HepG2 (cell line): ENCODE data around the gene FRMD1. TPM values are rescaled to one million over a fixed set of nuclear protein-coding genes. Genes with fewer than 3 reads are reported as not detected.
A peak's percentile ranks its signal among the peaks of the same experiment; 100 is the strongest.

Experiments
- CCDC6 ChIP-seq: sonication (generic); formaldehyde crosslinking; IDR thresholded peaks from 2 replicates; pipeline ENCODE4 v1.8.1; 2022; ENCODE audit warnings: mild to moderate bottlenecking, missing genetic modification reagents, moderate library complexity
- E2F5 ChIP-seq: sonication (generic); formaldehyde crosslinking; conservative IDR thresholded peaks from 2 replicates; pipeline ENCODE4 v1.4.0; 2020; ENCODE audit warnings: missing genetic modification reagents
- HBP1 ChIP-seq: IDR thresholded peaks from 2 replicates; pipeline ENCODE4 v1.6.1; 2016; ENCODE audit warnings: low read depth, control low read depth
- KDM1A ChIP-seq: IDR thresholded peaks from 2 replicates; pipeline ENCODE4 v1.6.1; 2016; ENCODE audit warnings: missing compliant biosample characterization
- MED1 ChIP-seq: sonication (generic); formaldehyde crosslinking; IDR thresholded peaks from 2 replicates; pipeline ENCODE4 v1.4.0; 2020; ENCODE audit warnings: missing genetic modification reagents
- MEIS2 ChIP-seq: sonication (generic); formaldehyde crosslinking; IDR thresholded peaks from 2 replicates; pipeline ENCODE4 v1.9.0; 2021; ENCODE audit warnings: mild to moderate bottlenecking, missing genetic modification reagents
- NCOA5 ChIP-seq: sonication (generic); formaldehyde crosslinking; IDR thresholded peaks from 2 replicates; pipeline ENCODE4 v1.4.0; 2020; ENCODE audit warnings: missing genetic modification reagents
- PAXIP1 ChIP-seq: sonication (generic); formaldehyde crosslinking; conservative IDR thresholded peaks from 2 replicates; pipeline ENCODE4 v1.4.0; 2020; ENCODE audit warnings: mild to moderate bottlenecking, missing genetic modification reagents, moderate library complexity
- POGK ChIP-seq: sonication (generic); formaldehyde crosslinking; conservative IDR thresholded peaks from 2 replicates; pipeline ENCODE4 v1.8.0; 2022; ENCODE audit warnings: mild to moderate bottlenecking, moderate library complexity, missing genetic modification reagents
- SMAD1 ChIP-seq: sonication (generic); formaldehyde crosslinking; IDR thresholded peaks from 2 replicates; pipeline ENCODE4 v1.4.0; 2020; ENCODE audit warnings: missing genetic modification reagents, low read depth, mild to moderate bottlenecking, borderline replicate concordance
- STAT5B ChIP-seq: sonication (generic); formaldehyde crosslinking; IDR thresholded peaks from 2 replicates; pipeline ENCODE4 v1.4.0; 2020; ENCODE audit warnings: missing genetic modification reagents
- THAP7 ChIP-seq: sonication (generic); formaldehyde crosslinking; IDR thresholded peaks from 2 replicates; pipeline ENCODE4 v1.8.1; 2023; ENCODE audit warnings: mild to moderate bottlenecking, missing genetic modification reagents
- ZFX ChIP-seq: sonication (generic); formaldehyde crosslinking; IDR thresholded peaks from 2 replicates; pipeline ENCODE4 v1.4.0; 2020; ENCODE audit warnings: mild to moderate bottlenecking, low read depth, missing genetic modification reagents, moderate library complexity
- ZGPAT ChIP-seq: IDR thresholded peaks from 2 replicates; pipeline ENCODE4 v1.6.1; 2016; ENCODE audit warnings: mild to moderate bottlenecking
- ZMAT5 ChIP-seq: sonication (generic); formaldehyde crosslinking; IDR thresholded peaks from 2 replicates; pipeline ENCODE4 v1.5.0; 2020; ENCODE audit warnings: mild to moderate bottlenecking, low read depth, missing genetic modification reagents, borderline replicate concordance
- ZNF138 ChIP-seq: sonication (generic); formaldehyde crosslinking; IDR thresholded peaks from 2 replicates; pipeline ENCODE4 v1.5.0; 2020; ENCODE audit warnings: mild to moderate bottlenecking, low read depth, missing genetic modification reagents
- ZNF30 ChIP-seq: sonication (generic); formaldehyde crosslinking; IDR thresholded peaks from 2 replicates; pipeline ENCODE4 v1.5.0; 2020; ENCODE audit warnings: mild to moderate bottlenecking, missing genetic modification reagents
- ZNF543 ChIP-seq: sonication (generic); formaldehyde crosslinking; IDR thresholded peaks from 2 replicates; pipeline ENCODE4 v1.4.0; 2020; ENCODE audit warnings: mild to moderate bottlenecking, missing genetic modification reagents
- polyA plus RNA-seq, 8 experiments: library from polyadenylated mRNA; depleted of rRNA in 3 of 8; stranded (reverse) in 7 of 8; unstranded in 1 of 8; fragments of >200 nt; fragmentation: Illumina TruSeq in 4 of 8; extraction: Trizol in 4 of 8; gene quantifications; 2 replicates each; pipeline versions ENCODE4 v1.2.1 to v1.2.3, GENCODE V29; 2011 to 2016; ENCODE audit warnings: low read depth in 4 of 8, missing spikeins in 1 of 8, mixed read lengths in 1 of 8; ENCODE audit not compliant: insufficient read depth in 1 of 8
- total RNA-seq, 5 experiments: library from RNA; depleted of rRNA; stranded (reverse); fragments of >200 nt; fragmentation: Illumina TruSeq; extraction: Trizol; gene quantifications; 2 replicates each; pipeline ENCODE4 v1.2.3, GENCODE V29; 2016; ENCODE audit warnings: low read depth in 1 of 5

The FRMD1 gene
- total and polyA plus RNA-seq, 2 of the 13 experiments (the other 11 are each of a cell fraction or from before 2014, with no cell fraction given): 0.01 TPM; not detected in 1

GRCh38 chr6:168060521-168060931 lies 18.5 kb downstream of the FRMD1 start (continued):
- no peak for TF ChIP-seq ZNF543 (CRISPR knock-in tag)
- TF ChIP-seq POGK (CRISPR knock-in tag): no peak
- no peak for TF ChIP-seq E2F5 (CRISPR knock-in tag)
- no peak for TF ChIP-seq KDM1A (CRISPR knock-in tag)
- no peak for TF ChIP-seq PAXIP1 (CRISPR knock-in tag)
- TF ChIP-seq ZFX (CRISPR knock-in tag): peak; percentile 12; the same call in 1 of the 2 replicates
- no peak for TF ChIP-seq CCDC6
- TF ChIP-seq ZGPAT: 0 out of 2 replicates have a peak, but pooled peaks have one; percentile 21
- TF ChIP-seq STAT5B (CRISPR knock-in tag): no peak
- 0 out of 2 replicates have a peak, but pooled peaks have one; percentile 65 for TF ChIP-seq SMAD1 (CRISPR knock-in tag)
- no peak for TF ChIP-seq THAP7 (CRISPR knock-in tag)
- TF ChIP-seq NCOA5 (CRISPR knock-in tag): no peak
- no peak for TF ChIP-seq ZMAT5 (CRISPR knock-in tag)
- TF ChIP-seq MED1 (CRISPR knock-in tag): peak; percentile 47; the same call in 1 of the 2 replicates
- TF ChIP-seq ZNF30: no peak
- no peak for TF ChIP-seq MEIS2 (CRISPR knock-in tag)
- TF ChIP-seq HBP1 (CRISPR knock-in tag): no peak
- no peak for TF ChIP-seq ZNF138
